Measurements from ENCODE around the gene MPHOSPH10.
"Not testable (repeated sequence)": the region's sequence is repeated elsewhere in the genome, so short reads cannot be mapped to it uniquely, and the experiment has no call there.

MPHOSPH10 gene

DNA sequence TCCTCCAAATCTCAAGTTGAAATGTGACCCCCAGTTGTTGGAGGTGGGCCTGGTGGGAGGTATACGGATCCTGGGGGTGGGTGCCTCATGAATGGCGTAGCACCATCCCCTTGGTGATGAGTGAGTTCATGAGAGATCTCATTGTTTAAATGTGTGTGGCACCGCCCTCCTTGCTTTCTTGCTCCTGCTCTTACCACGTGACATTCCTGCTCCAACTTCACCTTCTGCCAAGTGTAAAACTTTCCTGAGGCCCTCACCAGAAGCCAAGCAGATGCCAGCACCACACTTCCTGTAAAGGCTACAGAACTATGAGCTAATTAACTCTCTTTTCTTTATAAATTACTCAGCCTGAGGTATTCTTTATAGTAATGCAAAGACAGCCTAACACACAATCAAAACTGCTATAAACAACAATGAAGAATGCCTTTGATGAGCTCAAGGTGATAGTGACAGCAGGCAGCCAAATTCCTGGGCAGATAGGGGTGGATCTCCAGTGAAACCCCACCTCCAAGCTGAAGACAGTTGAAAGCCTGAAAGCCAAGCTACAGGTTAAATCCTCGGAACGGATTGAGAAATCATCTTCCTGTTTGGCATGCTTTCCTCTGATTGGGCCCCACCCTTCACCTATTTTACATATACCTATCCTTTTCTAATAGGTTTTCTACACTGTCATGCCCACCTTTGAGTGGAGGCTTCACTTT, 27.3 kb upstream of the MPHOSPH10 start:
- Histone ChIP-seq H3K36me3 (ENCODE audit: control insufficient read depth, insufficient read depth, low read length) (no peaks in the 10 kb centered on the region), H3K23ac (ENCODE audit: low read length) (no peak overlapping the region), H3K4me2 (ENCODE audit: low read length) (no peak overlapping the region), H3K9ac (ENCODE audit: low read length) (no peak overlapping the region), H2BK5ac (ENCODE audit: low read length) (no peak overlapping the region), H2AK5ac (ENCODE audit: low read length) (no peak overlapping the region), H4K8ac (ENCODE audit: low read depth, low read length) (no peak overlapping the region), H2BK15ac (replicated peaks; ENCODE audit: low read depth) (no peak overlapping the region), H3K4me3 (ENCODE audit: low read length) (no peak overlapping the region), H3K18ac (ENCODE audit: low read length) (no peak overlapping the region), H3K4me1 (ENCODE audit: control insufficient read depth, low read depth, low read length) (no peaks in the 10 kb centered on the region), H3K79me2 (ENCODE audit: control insufficient read depth, insufficient read depth, low read length) (no peaks in the 10 kb centered on the region), H4K5ac (ENCODE audit: low read length) (no peak overlapping the region), H3K27me3 (ENCODE audit: insufficient read depth, low read length, poor library complexity) (no peaks in the 10 kb centered on the region), H2BK120ac (ENCODE audit: low read depth, low read length) (no peak overlapping the region), H3K4ac (ENCODE audit: low read depth, low read length) (no peak overlapping the region), H3K79me1 (ENCODE audit: low read length) (no peaks in the 10 kb centered on the region), H3K56ac (ENCODE audit: low read length) (no peak overlapping the region), H3K27ac (ENCODE audit: low read depth, low read length) (no peak overlapping the region)
- peak; percentile 94 for DNase-seq
- no CpG with 5 or more reads among the region's 6 CpGs for WGBS (ENCODE audit: extremely low coverage, insufficient coverage, low lambda C conversion rate)

- Histone ChIP-seq H3K27me3 (ENCODE audit: insufficient read depth, low read length, poor library complexity) (no peaks in the 10 kb centered on the region), H3K9ac (ENCODE audit: low read length) (no peak overlapping the region), H4K5ac (ENCODE audit: low read length) (no peak overlapping the region), H3K36me3 (ENCODE audit: control insufficient read depth, insufficient read depth, low read length) (no peaks in the 10 kb centered on the region), H3K4ac (ENCODE audit: low read depth, low read length) (no peak overlapping the region), H3K18ac (ENCODE audit: low read length) (no peak overlapping the region), H3K27ac (ENCODE audit: low read depth, low read length) (no peak overlapping the region), H2BK15ac (replicated peaks; ENCODE audit: low read depth) (no peak overlapping the region), H2AK5ac (ENCODE audit: low read length) (no peak overlapping the region), H2BK5ac (ENCODE audit: low read length) (no peak overlapping the region), H4K8ac (ENCODE audit: low read depth, low read length) (no peak overlapping the region), H3K56ac (ENCODE audit: low read length) (no peak overlapping the region), H3K79me2 (ENCODE audit: control insufficient read depth, insufficient read depth, low read length) (no peaks in the 10 kb centered on the region), H3K4me1 (ENCODE audit: control insufficient read depth, low read depth, low read length) (no peaks in the 10 kb centered on the region), H3K4me3 (ENCODE audit: low read length) (no peak overlapping the region), H3K4me2 (ENCODE audit: low read length) (no peak overlapping the region), H3K79me1 (ENCODE audit: low read length) (no peaks in the 10 kb centered on the region), H3K23ac (ENCODE audit: low read length) (no peak overlapping the region), H2BK120ac (ENCODE audit: low read depth, low read length) (no peak overlapping the region)
- WGBS (ENCODE audit: extremely low coverage, insufficient coverage, low lambda C conversion rate), result no CpG with 5 or more reads among the region's 5 CpGs
- no peak for DNase-seq
Measured at GRCh38 chr2:71103809-71104208, 26.6 kb upstream of the MPHOSPH10 start.

GRCh38 chr2:71106463-71106862, 24.0 kb upstream of the MPHOSPH10 start:
- H3K4ac ChIP-seq (ENCODE audit: low read depth, low read length); H3K4me3 ChIP-seq (ENCODE audit: low read length); DNase-seq; H3K23ac ChIP-seq (ENCODE audit: low read length); H3K36me3 ChIP-seq (ENCODE audit: control insufficient read depth, insufficient read depth, low read length); H3K79me1 ChIP-seq (ENCODE audit: low read length); H3K27ac ChIP-seq (ENCODE audit: low read depth, low read length); H2BK5ac ChIP-seq (ENCODE audit: low read length); H4K5ac ChIP-seq (ENCODE audit: low read length); H4K8ac ChIP-seq (ENCODE audit: low read depth, low read length); H3K4me2 ChIP-seq (ENCODE audit: low read length); H3K18ac ChIP-seq (ENCODE audit: low read length); H3K79me2 ChIP-seq (ENCODE audit: control insufficient read depth, insufficient read depth, low read length); H3K27me3 ChIP-seq (ENCODE audit: insufficient read depth, low read length, poor library complexity); H3K56ac ChIP-seq (ENCODE audit: low read length); H3K9ac ChIP-seq (ENCODE audit: low read length); H2BK120ac ChIP-seq (ENCODE audit: low read depth, low read length); H2BK15ac ChIP-seq (replicated peaks; ENCODE audit: low read depth); H2AK5ac ChIP-seq (ENCODE audit: low read length); H3K4me1 ChIP-seq (ENCODE audit: control insufficient read depth, low read depth, low read length): not testable (repeated sequence)
- WGBS (ENCODE audit: extremely low coverage, insufficient coverage, low lambda C conversion rate), result no CpG with 5 or more reads among the region's 6 CpGs

GRCh38 chr2:71108091-71108490, 22.3 kb upstream of the MPHOSPH10 start:
- Histone ChIP-seq H3K27ac (ENCODE audit: low read depth, low read length) (no peak overlapping the region), H3K4ac (ENCODE audit: low read depth, low read length) (no peak overlapping the region), H3K4me1 (ENCODE audit: control insufficient read depth, low read depth, low read length) (no peaks in the 10 kb centered on the region), H2BK5ac (ENCODE audit: low read length) (no peak overlapping the region), H3K79me2 (ENCODE audit: control insufficient read depth, insufficient read depth, low read length) (no peaks in the 10 kb centered on the region), H4K5ac (ENCODE audit: low read length) (no peak overlapping the region), H3K36me3 (ENCODE audit: control insufficient read depth, insufficient read depth, low read length) (no peaks in the 10 kb centered on the region), H3K9ac (ENCODE audit: low read length) (no peak overlapping the region), H2BK15ac (replicated peaks; ENCODE audit: low read depth) (no peak overlapping the region), H2BK120ac (ENCODE audit: low read depth, low read length) (no peak overlapping the region), H3K4me3 (ENCODE audit: low read length) (no peak overlapping the region), H4K8ac (ENCODE audit: low read depth, low read length) (no peak overlapping the region), H2AK5ac (ENCODE audit: low read length) (no peak overlapping the region), H3K18ac (ENCODE audit: low read length) (no peak overlapping the region), H3K79me1 (ENCODE audit: low read length) (no peaks in the 10 kb centered on the region), H3K4me2 (ENCODE audit: low read length) (no peak overlapping the region), H3K56ac (ENCODE audit: low read length) (no peak overlapping the region), H3K23ac (ENCODE audit: low read length) (no peak overlapping the region), H3K27me3 (ENCODE audit: insufficient read depth, low read length, poor library complexity) (no peaks in the 10 kb centered on the region)
- no CpG with 5 or more reads among the region's 2 CpGs for WGBS (ENCODE audit: extremely low coverage, insufficient coverage, low lambda C conversion rate)
- DNase-seq, result no peak

DNA sequence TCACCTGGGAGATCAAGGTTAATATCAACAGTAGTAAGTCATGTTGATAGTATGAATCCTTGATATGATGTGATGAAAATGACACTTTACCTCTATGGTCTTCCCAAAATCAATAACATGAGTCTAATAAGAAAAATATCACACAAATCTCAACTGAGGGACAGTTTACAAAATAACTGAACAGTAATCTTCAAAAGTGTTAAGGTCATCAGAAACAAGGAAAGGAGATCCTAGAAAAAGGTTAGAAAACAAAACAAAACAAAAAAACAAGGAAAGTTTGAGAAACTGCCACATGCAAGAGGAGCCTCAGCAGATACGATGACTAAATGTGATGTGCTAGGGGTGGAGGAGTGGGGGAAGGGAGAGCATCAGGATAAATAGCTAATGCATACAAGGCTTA, 16.6 kb upstream of the MPHOSPH10 start:
- Histone ChIP-seq H2AK5ac (ENCODE audit: low read length) (no peak overlapping the region), H2BK15ac (replicated peaks; ENCODE audit: low read depth) (no peak overlapping the region), H3K4me2 (ENCODE audit: low read length) (no peak overlapping the region), H2BK120ac (ENCODE audit: low read depth, low read length) (no peak overlapping the region), H4K5ac (ENCODE audit: low read length) (no peak overlapping the region), H3K56ac (ENCODE audit: low read length) (no peak overlapping the region), H4K8ac (ENCODE audit: low read depth, low read length) (no peak overlapping the region), H3K36me3 (ENCODE audit: control insufficient read depth, insufficient read depth, low read length) (no peaks in the 10 kb centered on the region), H3K4ac (ENCODE audit: low read depth, low read length) (no peak overlapping the region), H3K18ac (ENCODE audit: low read length) (no peak overlapping the region), H3K9ac (ENCODE audit: low read length) (no peak overlapping the region), H3K4me1 (ENCODE audit: control insufficient read depth, low read depth, low read length) (no peaks in the 10 kb centered on the region), H3K79me1 (ENCODE audit: low read length) (no peaks in the 10 kb centered on the region), H3K79me2 (ENCODE audit: control insufficient read depth, insufficient read depth, low read length) (no peaks in the 10 kb centered on the region), H3K4me3 (ENCODE audit: low read length) (no peak overlapping the region), H3K23ac (ENCODE audit: low read length) (no peak overlapping the region), H3K27me3 (ENCODE audit: insufficient read depth, low read length, poor library complexity) (no peaks in the 10 kb centered on the region), H2BK5ac (ENCODE audit: low read length) (no peak overlapping the region), H3K27ac (ENCODE audit: low read depth, low read length) (no peak overlapping the region)
- WGBS (ENCODE audit: extremely low coverage, insufficient coverage, low lambda C conversion rate), result no CpG with 5 or more reads among the region's 1 CpG
- no peak for DNase-seq

GRCh38 chr2:71117063-71117462, 13.4 kb upstream of the MPHOSPH10 start:
- no peak overlapping the region for H3K4me2 ChIP-seq (ENCODE audit: low read length)
- H3K9ac ChIP-seq (ENCODE audit: low read length), result no peak overlapping the region
- H2AK5ac ChIP-seq (ENCODE audit: low read length), result no peak overlapping the region
- no peaks in the 10 kb centered on the region for H3K4me1 ChIP-seq (ENCODE audit: control insufficient read depth, low read depth, low read length)
- no peak overlapping the region for H3K18ac ChIP-seq (ENCODE audit: low read length)
- no peak for DNase-seq
- no peak overlapping the region for H3K56ac ChIP-seq (ENCODE audit: low read length)
- H3K79me1 ChIP-seq (ENCODE audit: low read length), result peaks cover 2% of the 10 kb centered on the region
- no peaks in the 10 kb centered on the region for H3K27me3 ChIP-seq (ENCODE audit: insufficient read depth, low read length, poor library complexity)
- H3K4me3 ChIP-seq (ENCODE audit: low read length), result no peak overlapping the region
- H3K36me3 ChIP-seq (ENCODE audit: control insufficient read depth, insufficient read depth, low read length), result no peaks in the 10 kb centered on the region
- no peak overlapping the region for H2BK120ac ChIP-seq (ENCODE audit: low read depth, low read length)
- no peak overlapping the region for H4K8ac ChIP-seq (ENCODE audit: low read depth, low read length)
- no peak overlapping the region for H3K4ac ChIP-seq (ENCODE audit: low read depth, low read length)
- H3K79me2 ChIP-seq (ENCODE audit: control insufficient read depth, insufficient read depth, low read length), result no peaks in the 10 kb centered on the region
- H2BK15ac ChIP-seq (replicated peaks; ENCODE audit: low read depth), result no peak overlapping the region
- H3K27ac ChIP-seq (ENCODE audit: low read depth, low read length), result no peak overlapping the region
- H3K23ac ChIP-seq (ENCODE audit: low read length), result no peak overlapping the region
- no peak overlapping the region for H2BK5ac ChIP-seq (ENCODE audit: low read length)
- no peak overlapping the region for H4K5ac ChIP-seq (ENCODE audit: low read length)

All from mesendoderm (in vitro differentiated cells).